AG09309 (cell line): ENCODE data around the gene MTOR.
"Not testable (repeated sequence)": the region's sequence is repeated elsewhere in the genome, so short reads cannot be mapped to it uniquely, and the experiment has no call there.

Experiments used
- DNase-seq: peaks from one replicate; pipeline ENCODE4 v3.0.0-alpha.2; 2010; ENCODE audit warnings: low read depth
- H3K4me3 ChIP-seq: 2 replicates; pipeline ENCODE4 v1.5.1; 2011; ENCODE audit warnings: mild to moderate bottlenecking, low read depth, low read length, moderate library complexity; ENCODE audit not compliant: control insufficient read depth
- CTCF ChIP-seq: IDR thresholded peaks from 2 replicates; pipeline ENCODE4 v1.5.1; 2011; ENCODE audit warnings: mild to moderate bottlenecking, low read depth, low read length, inconsistent platforms; ENCODE audit not compliant: insufficient read depth, control insufficient read depth; ENCODE audit errors: missing control alignments

The MTOR gene

DNA sequence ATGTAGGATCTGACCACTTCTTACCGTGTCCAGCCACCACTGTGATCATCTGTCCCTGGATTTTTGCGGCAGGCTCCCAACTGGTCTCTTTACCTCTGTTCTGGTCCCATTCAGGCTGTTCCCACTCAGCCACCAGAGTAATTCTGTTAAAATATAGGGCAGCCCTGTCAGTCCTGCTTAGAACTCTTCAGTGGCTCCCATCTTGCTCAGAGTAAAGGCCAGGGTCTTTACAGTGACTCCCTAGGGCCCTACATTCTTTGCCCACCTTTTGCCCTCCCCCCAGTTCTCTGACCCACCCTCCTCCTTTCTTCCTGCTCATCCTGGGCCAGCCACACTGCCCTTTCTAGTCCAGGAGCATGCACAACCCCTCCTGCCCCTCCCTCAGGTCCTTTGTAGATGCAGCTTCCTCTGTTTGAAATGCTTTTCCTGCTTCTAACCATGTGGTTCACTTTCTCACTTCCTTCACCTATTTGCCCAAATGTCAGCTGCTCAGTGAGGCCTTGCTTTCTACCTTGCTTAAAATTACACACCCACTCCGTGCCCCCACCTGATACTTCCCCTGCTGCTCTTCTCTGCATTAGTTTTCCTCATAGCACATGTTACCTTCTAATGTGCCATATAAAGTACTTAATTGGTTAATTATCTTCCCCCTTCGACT, 18.5 kb upstream of the MTOR start:
- TF ChIP-seq CTCF = no peak
- DNase-seq = no peak
- H3K4me3 ChIP-seq = no peak overlapping the region

- DNase-seq = no peak
- no peak overlapping the region for H3K4me3 ChIP-seq
- no peak for TF ChIP-seq CTCF
These were observed 17.3 kb upstream of the MTOR start for GRCh38 chr1:11279630-11280029.

GRCh38 chr1:11279152-11279551, 16.8 kb upstream of the MTOR start:
- DNase-seq = no peak
- TF ChIP-seq CTCF = no peak

DNA sequence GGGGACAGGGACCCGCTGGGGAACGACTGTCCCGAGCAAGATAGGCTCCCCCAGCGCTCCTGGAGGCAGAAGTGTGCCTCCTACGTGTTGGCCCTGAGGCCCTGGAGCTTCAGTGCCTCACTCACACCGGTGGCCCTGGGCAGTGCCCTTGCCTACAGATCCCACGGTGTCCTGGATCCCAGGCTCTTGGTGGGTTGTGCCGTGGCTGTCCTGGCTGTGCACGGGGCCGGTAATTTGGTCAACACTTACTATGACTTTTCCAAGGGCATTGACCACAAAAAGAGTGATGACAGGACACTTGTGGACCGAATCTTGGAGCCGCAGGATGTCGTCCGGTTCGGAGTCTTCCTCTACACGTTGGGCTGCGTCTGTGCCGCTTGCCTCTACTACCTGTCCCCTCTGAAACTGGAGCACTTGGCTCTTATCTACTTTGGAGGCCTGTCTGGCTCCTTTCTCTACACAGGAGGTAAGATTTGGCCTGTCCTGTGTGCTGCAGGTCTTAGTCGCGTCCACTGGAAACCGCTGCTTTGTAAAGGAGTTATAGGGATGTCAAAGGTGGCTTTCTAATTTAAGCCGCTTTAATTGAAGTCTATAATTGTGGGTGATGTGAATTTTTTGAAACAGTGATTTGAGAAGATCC, 11.4 kb upstream of the MTOR start:
- H3K4me3 ChIP-seq = peak overlapping the region; percentile 67
- TF ChIP-seq CTCF = no peak
- no peak for DNase-seq

More at GRCh38 chr1:11279152-11279551, 16.8 kb upstream of the MTOR start:
- H3K4me3 ChIP-seq = no peak overlapping the region

DNA sequence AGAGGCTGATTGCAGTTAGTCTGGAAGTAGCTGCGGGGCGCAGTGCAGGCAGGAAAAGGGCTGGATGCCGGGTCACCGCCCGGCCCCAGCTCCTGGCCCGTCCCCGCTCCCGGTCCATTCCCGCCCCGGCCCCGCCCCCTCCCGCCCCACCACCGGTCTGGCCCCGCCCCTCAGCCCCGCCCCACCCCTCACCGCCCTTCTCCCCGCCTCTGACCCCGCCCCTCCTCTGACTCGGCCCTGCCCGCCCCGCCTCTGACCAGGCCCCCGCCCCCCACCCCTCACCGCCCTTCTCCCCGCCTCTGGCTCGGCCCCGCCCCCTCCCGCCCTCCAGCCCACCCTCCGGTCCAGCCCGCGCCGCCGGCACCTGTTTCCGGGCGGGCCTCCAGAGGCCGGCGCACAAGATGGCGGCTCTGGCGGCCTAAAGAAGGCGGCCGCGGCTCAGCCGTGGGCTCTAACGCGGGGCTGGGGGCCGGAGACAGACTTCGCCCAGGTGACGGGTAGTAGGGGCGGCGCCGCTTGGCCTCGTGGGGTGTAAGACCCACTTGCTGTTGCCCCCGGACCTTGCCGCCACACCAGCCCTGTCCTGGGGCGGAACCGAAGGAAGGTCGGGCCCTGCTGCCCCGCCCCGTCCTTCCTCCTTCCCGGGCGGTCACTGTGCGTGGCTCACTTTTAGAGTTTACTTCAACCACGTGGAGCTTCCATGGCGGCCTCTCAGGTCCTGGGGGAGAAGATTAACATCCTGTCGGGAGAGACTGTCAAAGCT, 10.7 kb upstream of the MTOR start, which contains the start of gene UBIAD1:
Gene UBIAD1, plus strand, starts transcription at position 367 of the 763 bp plus-strand sequence. Its CDS starts 334 bp downstream, at position 701.
- no peak for TF ChIP-seq CTCF
- H3K4me3 ChIP-seq = peak within 1 kb of the TSS; percentile 67
- DNase-seq = peak; percentile 35

- no peak for TF ChIP-seq CTCF
- no peak for DNase-seq
- H3K4me3 ChIP-seq = peak overlapping the region; percentile 8
These were observed 10.1 kb upstream of the MTOR start for GRCh38 chr1:11272544-11272831.

GRCh38 chr1:11267350-11268337, 5.3 kb upstream of the MTOR start:
- DNase-seq, H3K4me3 ChIP-seq: not testable (repeated sequence)
